GM12892 (cell line): ENCODE data around the gene ANKRD35.

Experiments used
- POLR2A ChIP-seq: IDR thresholded peaks from 2 replicates; pipeline ENCODE4 v1.6.1; 2011; ENCODE audit warnings: low read depth, low read length, control low read depth
- POLR2AphosphoS5 ChIP-seq: IDR thresholded peaks from 2 replicates; pipeline ENCODE4 v1.6.1; 2011; ENCODE audit warnings: low read depth, low read length, control low read depth
- TAF1 ChIP-seq: IDR thresholded peaks from 2 replicates; pipeline ENCODE4 v1.6.1; 2011; ENCODE audit warnings: low read depth, mild to moderate bottlenecking, control low read depth, low read length, borderline replicate concordance

DNA sequence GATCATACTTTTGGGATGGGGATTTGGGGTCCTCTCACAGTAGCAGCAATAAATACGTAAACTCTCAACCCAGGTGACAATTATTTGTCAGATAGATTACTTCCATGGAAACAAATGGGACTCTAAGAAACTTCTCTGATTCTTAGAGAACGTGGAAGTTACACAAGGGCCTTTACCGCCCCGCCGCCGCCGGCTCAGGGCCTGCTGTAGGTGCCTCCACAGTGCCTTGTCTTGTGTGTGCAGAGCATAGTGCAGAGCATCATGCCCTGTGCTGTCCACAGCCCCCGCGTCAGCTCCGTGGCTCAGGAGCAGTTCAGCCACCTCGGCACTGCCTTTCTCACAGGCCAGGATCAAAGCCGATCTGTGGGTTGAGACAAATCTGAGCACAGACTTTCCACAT is 11.0 kb downstream of the ANKRD35 start:
- TF ChIP-seq POLR2AphosphoS5: no peak
- no peak for TF ChIP-seq POLR2A
- no peak for TF ChIP-seq TAF1
